ENCODE results near the gene CCNT1. TPM values are rescaled to one million over a fixed set of nuclear protein-coding genes. Genes with fewer than 3 reads are reported as not detected.

The CCNT1 gene
- total RNA-seq, 1 donor from 2014 or later, result 43.8 TPM

- no peak overlapping the region for H3K4me3 Mint-ChIP-seq (ENCODE audit: low read depth)
- H3K36me3 Mint-ChIP-seq (ENCODE audit: insufficient read depth), result peaks cover 40% of the 10 kb centered on the region
- H3K4me1 Mint-ChIP-seq (ENCODE audit: low read depth), result no peaks in the 10 kb centered on the region
- no peak for DNase-seq (ENCODE audit: low spot score, unreplicated experiment)
- H3K27ac Mint-ChIP-seq, result no peak overlapping the region
- no peaks in the 10 kb centered on the region for H3K27me3 Mint-ChIP-seq
- TF ChIP-seq CTCF (IDR thresholded peaks at IDR 0.05; ENCODE audit: unreplicated experiment), result no peak
- H3K9me3 Mint-ChIP-seq (ENCODE audit: low read depth), result peaks cover 17% of the 10 kb centered on the region
Observed at GRCh38 chr12:48640428-48640827, 76.1 kb downstream of the CCNT1 start.

Small RNAs within 50 kb of the gene (microRNA-seq; reads per million reads assigned to microRNA genes)
- 7.8 reads per million, percentile 11 among the genes with 10 or more reads in this experiment for gene MIR1291 (ENCODE audit: borderline number of aligned reads, unreplicated experiment)

Other genes with a start within 250 kb of the CCNT1 start
- not detected in 2 replicates for gene ANP32D, start 244.1 kb downstream of the CCNT1 start, total RNA-seq
- not detected in 2 replicates for gene C12orf54, start 234.2 kb downstream of the CCNT1 start, total RNA-seq
- gene OR8S1, start 191.1 kb downstream of the CCNT1 start, total RNA-seq, result not detected in 2 replicates
- not detected in 2 replicates for gene LALBA, start 146.7 kb downstream of the CCNT1 start, total RNA-seq
- gene KANSL2, start 34.5 kb downstream of the CCNT1 start, total RNA-seq, result 49.5 and 54.4 TPM in 2 replicates
- gene ADCY6, start 72.4 kb upstream of the CCNT1 start, total RNA-seq, result 120 and 128 TPM in 2 replicates
- 72.3 and 73.9 TPM in 2 replicates for gene CACNB3, start 101.8 kb upstream of the CCNT1 start, total RNA-seq
- 116 and 129 TPM in 2 replicates for gene DDX23, start 135.5 kb upstream of the CCNT1 start, total RNA-seq
- gene RND1, start 149.2 kb upstream of the CCNT1 start, total RNA-seq, result 12.4 and 12.5 TPM in 2 replicates
- gene FKBP11, start 208.8 kb upstream of the CCNT1 start, total RNA-seq, result 21.9 and 22.5 TPM in 2 replicates
- 135 and 149 TPM in 2 replicates for gene ARF3, start 240.8 kb upstream of the CCNT1 start, total RNA-seq